Karpas-422 (cell line): Measurements from ENCODE around the gene PTBP1. TPM values are rescaled to one million over a fixed set of nuclear protein-coding genes. Genes with fewer than 3 reads are reported as not detected.

Experiments used
- small RNA-seq: library from RNA; depleted of rRNA; stranded (forward); fragments of <200 nt; gene quantifications from one replicate; pipeline ENCODE3, GENCODE V24; 2014
- total RNA-seq: library from RNA; depleted of rRNA; stranded (reverse); fragments of >200 nt; shearing (Covaris generic); gene quantifications from 2 replicates; pipeline ENCODE4 v1.2.3, GENCODE V29; 2014; ENCODE audit warnings: low replicate concordance; rRNA removed

The PTBP1 gene
- total RNA-seq, 1 experiment from 2014 or later, result 170 TPM

Small RNA genes lying within 50 kb of the gene (small RNA-seq; reads per million reads assigned to genes)
- gene MIR3187, result not detected

Other genes with a start within 250 kb of the PTBP1 start
- 124 and 186 TPM in 2 replicates for gene BSG, start 224.9 kb upstream of the PTBP1 start, total RNA-seq
- not detected in 2 replicates for gene HCN2, start 207.6 kb upstream of the PTBP1 start, total RNA-seq
- 51.5 and 60.6 TPM in 2 replicates for gene POLRMT, start 163.9 kb upstream of the PTBP1 start, total RNA-seq
- gene FGF22, start 157.6 kb upstream of the PTBP1 start, total RNA-seq, result not detected in 2 replicates
- 36.5 and 66.5 TPM in 2 replicates for gene RNF126, start 134.2 kb upstream of the PTBP1 start, total RNA-seq
- 2.3 and 3.0 TPM in 2 replicates for gene FSTL3, start 121.1 kb upstream of the PTBP1 start, total RNA-seq
- not detected in 2 replicates for gene PRSS57, start 102.0 kb upstream of the PTBP1 start, total RNA-seq
- gene PALM, start 88.5 kb upstream of the PTBP1 start, total RNA-seq, result 3.5 TPM in 1 of 2 replicates, not detected in the other
- not detected in 2 replicates for gene MISP, start 46.3 kb upstream of the PTBP1 start, total RNA-seq
- not detected in 2 replicates for gene PLPPR3, start 24.5 kb downstream of the PTBP1 start, total RNA-seq
- not detected in 2 replicates for gene AZU1, start 30.4 kb downstream of the PTBP1 start, total RNA-seq
- gene PRTN3, start 43.5 kb downstream of the PTBP1 start, total RNA-seq, result not detected in 2 replicates
- not detected in 2 replicates for gene ELANE, start 54.9 kb downstream of the PTBP1 start, total RNA-seq
- 1.5 and 6.9 TPM in 2 replicates for gene CFD, start 62.2 kb downstream of the PTBP1 start, total RNA-seq
- 10.8 and 14.1 TPM in 2 replicates for gene MED16, start 95.7 kb downstream of the PTBP1 start, total RNA-seq
- not detected in 2 replicates for gene RNU6-9, start 96.0 kb downstream of the PTBP1 start, total RNA-seq
- 41.9 and 43.8 TPM in 2 replicates for gene R3HDM4, start 115.8 kb downstream of the PTBP1 start, total RNA-seq
- not detected in 2 replicates for gene KISS1R, start 119.9 kb downstream of the PTBP1 start, total RNA-seq
- 2.0 and 4.6 TPM in 2 replicates for gene ARID3A, start 128.6 kb downstream of the PTBP1 start, total RNA-seq
- gene WDR18, start 186.9 kb downstream of the PTBP1 start, total RNA-seq, result 41.1 and 87.2 TPM in 2 replicates
- 1.4 TPM in 1 of 2 replicates, not detected in the other for gene GRIN3B, start 203.0 kb downstream of the PTBP1 start, total RNA-seq
- gene TMEM259, start 223.7 kb downstream of the PTBP1 start, total RNA-seq, result 133 and 167 TPM in 2 replicates
- gene RNU6-2, start 224.1 kb downstream of the PTBP1 start, total RNA-seq, result not detected in 2 replicates
- gene CNN2, start 229.2 kb downstream of the PTBP1 start, total RNA-seq, result 88.6 and 97.9 TPM in 2 replicates
- 23.8 and 31.7 TPM in 2 replicates for gene ABCA7, start 242.7 kb downstream of the PTBP1 start, total RNA-seq